ENCODE measurements around the gene SND1.

Gene SND1

GRCh38 chr7:127690337-127690736, 38.3 kb downstream of the SND1 start:
- no peak for TF ChIP-seq PKNOX1 (IDR thresholded peaks at IDR 0.05)
- TF ChIP-seq ZNF384 (IDR thresholded peaks at IDR 0.05): no peak
- TF ChIP-seq BHLHE40 (IDR thresholded peaks at IDR 0.05; ENCODE audit: borderline replicate concordance): no peak
- no peak for TF ChIP-seq SP1 (IDR thresholded peaks at IDR 0.05)
- no peak for TF ChIP-seq LEF1 (IDR thresholded peaks at IDR 0.05; ENCODE audit: borderline replicate concordance)
- TF ChIP-seq FOXK2 (IDR thresholded peaks at IDR 0.05): no peak
- no peak for TF ChIP-seq FOXA1 (IDR thresholded peaks at IDR 0.05)
- ChIA-PET CTCF (interaction anchor here (0.5 kb wide), 1 partner anchor 18 kb away, joined by 6 read pairs; no protein-coding TSS in a partner anchor), POLR2A (no interaction called here)
- no peak for DNase-seq (ENCODE audit: extremely low spot score)

- ChIA-PET CTCF (interaction anchor here (0.5 kb wide), 1 partner anchor 18 kb away, joined by 6 read pairs; no protein-coding TSS in a partner anchor), POLR2A (no interaction called here)
- no peak for TF ChIP-seq PKNOX1 (IDR thresholded peaks at IDR 0.05)
- no peak for TF ChIP-seq L3MBTL2 (conservative IDR thresholded peaks at IDR 0.05)
- TF ChIP-seq LEF1 (IDR thresholded peaks at IDR 0.05; ENCODE audit: borderline replicate concordance): no peak
- no peak for TF ChIP-seq FOXA1 (IDR thresholded peaks at IDR 0.05)
- TF ChIP-seq ARNT (IDR thresholded peaks at IDR 0.05): no peak
- no peak for TF ChIP-seq ZNF384 (IDR thresholded peaks at IDR 0.05)
- TF ChIP-seq FOXK2 (IDR thresholded peaks at IDR 0.05): no peak
- TF ChIP-seq ELF4 (IDR thresholded peaks at IDR 0.05): no peak
- no peak for TF ChIP-seq FOXM1 (IDR thresholded peaks at IDR 0.05; ENCODE audit: borderline replicate concordance)
- no peak for TF ChIP-seq SP1 (IDR thresholded peaks at IDR 0.05)
- no peak for TF ChIP-seq CTBP1 (IDR thresholded peaks at IDR 0.05; ENCODE audit: borderline replicate concordance)
- no peak for TF ChIP-seq SUZ12 (IDR thresholded peaks at IDR 0.05)
- no peak for DNase-seq (ENCODE audit: extremely low spot score)
These were observed 38.8 kb downstream of the SND1 start for GRCh38 chr7:127690806-127691205.

- no peak for TF ChIP-seq FOXM1 (IDR thresholded peaks at IDR 0.05; ENCODE audit: borderline replicate concordance)
- TF ChIP-seq ELF4 (IDR thresholded peaks at IDR 0.05): no peak
- no peak for TF ChIP-seq SUZ12 (IDR thresholded peaks at IDR 0.05)
- no peak for TF ChIP-seq FOXK2 (IDR thresholded peaks at IDR 0.05)
- no peak for TF ChIP-seq FOXA1 (IDR thresholded peaks at IDR 0.05)
- no peak for TF ChIP-seq CTBP1 (IDR thresholded peaks at IDR 0.05; ENCODE audit: borderline replicate concordance)
- TF ChIP-seq NFRKB (IDR thresholded peaks at IDR 0.05): no peak
- no peak for TF ChIP-seq PKNOX1 (IDR thresholded peaks at IDR 0.05)
- TF ChIP-seq TARDBP (IDR thresholded peaks at IDR 0.05): no peak
- TF ChIP-seq HDGF (IDR thresholded peaks at IDR 0.05; ENCODE audit: borderline replicate concordance): no peak
- TF ChIP-seq ARNT (IDR thresholded peaks at IDR 0.05): no peak
- TF ChIP-seq L3MBTL2 (conservative IDR thresholded peaks at IDR 0.05): no peak
- TF ChIP-seq ZNF384 (IDR thresholded peaks at IDR 0.05): no peak
- no peak for TF ChIP-seq LEF1 (IDR thresholded peaks at IDR 0.05; ENCODE audit: borderline replicate concordance)
- TF ChIP-seq BHLHE40 (IDR thresholded peaks at IDR 0.05; ENCODE audit: borderline replicate concordance): no peak
- TF ChIP-seq SP1 (IDR thresholded peaks at IDR 0.05): no peak
- POLR2A ChIA-PET: no interaction called here
- no peak for DNase-seq (ENCODE audit: extremely low spot score)
- CTCF ChIA-PET: no interaction called here
These were observed 40.2 kb downstream of the SND1 start for GRCh38 chr7:127692200-127692599.

GRCh38 chr7:127699853-127700252, 47.9 kb downstream of the SND1 start:
- CTCF ChIA-PET: no interaction called here
- POLR2A ChIA-PET: no interaction called here

GRCh38 chr7:127702052-127702652, 50.2 kb downstream of the SND1 start:
- TF ChIP-seq BHLHE40 (IDR thresholded peaks at IDR 0.05; ENCODE audit: borderline replicate concordance): no peak
- TF ChIP-seq PKNOX1 (IDR thresholded peaks at IDR 0.05): no peak
- TF ChIP-seq ARNT (IDR thresholded peaks at IDR 0.05): no peak
- TF ChIP-seq FOXA1 (IDR thresholded peaks at IDR 0.05): no peak
- CTCF ChIA-PET: no interaction called here
- DNase-seq (ENCODE audit: extremely low spot score): no peak
- POLR2A ChIA-PET: no interaction called here

More at GRCh38 chr7:127699853-127700252, 47.9 kb downstream of the SND1 start:
- no peak for TF ChIP-seq L3MBTL2 (conservative IDR thresholded peaks at IDR 0.05)
- no peak for TF ChIP-seq SUZ12 (IDR thresholded peaks at IDR 0.05)
- TF ChIP-seq ZNF384 (IDR thresholded peaks at IDR 0.05): no peak
- TF ChIP-seq TARDBP (IDR thresholded peaks at IDR 0.05): no peak
- DNase-seq (ENCODE audit: extremely low spot score): no peak

GRCh38 chr7:127702938-127703337, 50.9 kb downstream of the SND1 start:
- TF ChIP-seq FOXK2 (IDR thresholded peaks at IDR 0.05) (no peak), FOXM1 (IDR thresholded peaks at IDR 0.05; ENCODE audit: borderline replicate concordance) (no peak), L3MBTL2 (conservative IDR thresholded peaks at IDR 0.05) (no peak)
- DNase-seq (ENCODE audit: extremely low spot score): no peak
- CTCF ChIA-PET: no interaction called here
- POLR2A ChIA-PET: no interaction called here
